Stimulated activated CD4-positive, alpha-beta T cell treated with anti-CD3 and anti-CD28 coated beads, Interleukin-12 subunit alpha, Interleukin-12 subunit beta, amount 100 ng/mL, for 24 hours (primary cell): ENCODE data around the gene PTPRN2.
"Not testable (repeated sequence)": the region's sequence is repeated elsewhere in the genome, so short reads cannot be mapped to it uniquely, and the experiment has no call there.

Experiments used
- DNase-seq, 2 experiments: peaks; one replicate each; pipeline ENCODE4 v3.0.0-alpha.2; 2020; ENCODE audit warnings: low read depth in 2 of 2

PTPRN2 gene

GRCh38 chr7:157930926-157931466 is 656.6 kb downstream of the PTPRN2 start:
- DNase-seq: no peak

DNA sequence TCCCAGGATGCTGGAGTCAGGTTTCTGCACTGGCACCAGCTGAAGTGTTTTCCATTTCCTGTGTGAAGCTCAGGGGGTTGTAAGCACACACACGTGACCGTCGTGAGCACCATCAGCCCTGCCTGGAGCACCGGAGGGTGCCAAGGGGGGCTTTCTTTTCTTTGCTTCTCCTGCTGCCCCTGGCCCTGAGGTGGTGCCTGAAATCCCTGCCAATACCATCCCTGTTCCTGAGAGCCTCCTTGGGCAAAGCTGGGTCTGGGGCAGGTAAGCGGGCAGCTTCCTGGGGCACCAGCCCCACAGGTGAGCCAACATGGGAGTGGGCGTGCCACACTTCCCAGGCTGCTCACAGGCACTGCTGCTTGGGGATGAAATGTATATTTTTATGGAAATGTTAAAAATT is 657.2 kb downstream of the PTPRN2 start:
- DNase-seq: no peak

GRCh38 chr7:157929671-157930070 is 658.0 kb downstream of the PTPRN2 start:
- no peak for DNase-seq

DNA sequence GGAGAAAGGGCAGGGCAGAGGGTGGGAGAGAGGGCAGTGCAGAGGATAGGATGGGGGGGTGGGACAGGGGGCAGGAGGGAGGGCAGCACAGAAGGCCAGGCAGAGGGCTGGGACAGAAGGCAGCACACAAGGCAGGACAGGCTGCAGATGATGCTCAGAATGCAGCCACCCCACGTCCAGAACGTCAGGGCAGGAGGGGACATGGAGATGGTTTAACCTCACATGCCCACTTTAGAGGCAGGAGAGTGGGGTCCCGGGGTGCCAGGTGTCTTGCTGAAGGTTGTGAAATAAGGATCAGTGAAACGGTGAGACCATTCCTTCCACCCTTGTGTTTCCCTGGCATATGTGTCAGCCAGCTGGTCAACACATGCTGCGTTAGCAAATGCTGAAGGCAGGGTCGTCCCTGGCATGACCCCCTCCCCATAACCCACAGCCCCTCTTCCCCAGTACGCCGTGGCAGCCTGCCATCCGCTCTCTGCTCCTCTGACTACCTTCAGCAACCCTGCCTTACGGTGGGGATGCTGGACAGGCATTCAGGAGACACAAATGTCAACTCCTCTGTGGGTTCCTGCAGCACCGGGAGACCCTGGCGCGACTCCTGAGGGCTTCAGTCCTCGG is 658.7 kb downstream of the PTPRN2 start:
- no peak for DNase-seq

- no peak for DNase-seq
These were observed 659.3 kb downstream of the PTPRN2 start for GRCh38 chr7:157928171-157928794.

- DNase-seq: no peak
These were observed 660.2 kb downstream of the PTPRN2 start for GRCh38 chr7:157927313-157927925.

DNA sequence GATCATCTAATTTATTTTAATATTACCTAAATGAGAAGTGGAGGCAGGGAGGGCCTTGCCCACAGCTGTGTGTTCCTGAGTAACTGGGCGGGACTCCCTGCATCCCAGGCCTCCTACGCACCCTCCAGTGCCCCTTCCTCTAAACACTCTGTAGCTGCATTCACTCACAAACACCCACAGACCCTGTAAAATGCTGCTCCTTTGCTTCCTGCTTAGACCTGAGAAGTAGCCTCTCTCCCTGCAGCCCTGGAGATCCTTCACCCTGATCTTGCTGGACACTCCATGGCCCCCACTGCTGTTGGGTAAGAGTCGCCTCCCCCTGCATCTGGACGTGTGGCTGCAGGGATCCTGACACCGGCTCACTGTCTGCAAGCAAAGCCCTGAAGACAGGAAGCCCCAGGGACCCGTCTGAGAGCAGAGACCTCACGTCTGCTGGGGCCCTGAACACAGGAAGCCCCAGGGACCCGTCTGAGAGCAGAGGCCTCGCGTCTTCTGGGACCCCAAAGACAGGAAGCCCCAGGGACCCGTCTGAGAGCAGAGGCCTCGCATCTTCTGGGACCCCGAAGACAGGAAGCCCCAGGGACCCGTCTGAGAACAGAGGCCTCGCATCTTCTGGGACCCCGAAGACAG is 661.0 kb downstream of the PTPRN2 start:
- no peak for DNase-seq

GRCh38 chr7:157926107-157926506 is 661.5 kb downstream of the PTPRN2 start:
- DNase-seq: no peak

GRCh38 chr7:157925383-157925875 is 662.2 kb downstream of the PTPRN2 start:
- DNase-seq: no peak

- no peak for DNase-seq
These were observed 663.6 kb downstream of the PTPRN2 start for GRCh38 chr7:157923903-157924630.

DNA sequence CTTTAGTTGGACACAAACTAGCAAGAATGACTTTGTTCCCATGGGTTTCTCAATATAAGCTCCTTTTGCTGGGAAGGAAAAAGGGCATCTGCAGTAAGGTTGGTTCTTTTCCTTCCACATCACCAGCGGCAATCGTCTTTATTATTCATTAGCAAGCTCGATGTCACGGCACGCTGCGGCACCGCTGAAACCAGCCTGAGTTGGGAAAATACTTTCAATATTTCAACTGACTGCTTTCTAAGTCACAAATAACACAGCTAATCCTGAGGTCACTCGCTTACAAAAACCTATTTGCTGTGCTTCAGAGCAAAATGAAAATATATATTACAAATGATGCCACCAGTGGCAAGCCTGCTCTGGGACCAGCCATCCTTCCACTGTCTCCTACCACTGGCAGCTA is 665.0 kb downstream of the PTPRN2 start:
- DNase-seq: no peak

DNA sequence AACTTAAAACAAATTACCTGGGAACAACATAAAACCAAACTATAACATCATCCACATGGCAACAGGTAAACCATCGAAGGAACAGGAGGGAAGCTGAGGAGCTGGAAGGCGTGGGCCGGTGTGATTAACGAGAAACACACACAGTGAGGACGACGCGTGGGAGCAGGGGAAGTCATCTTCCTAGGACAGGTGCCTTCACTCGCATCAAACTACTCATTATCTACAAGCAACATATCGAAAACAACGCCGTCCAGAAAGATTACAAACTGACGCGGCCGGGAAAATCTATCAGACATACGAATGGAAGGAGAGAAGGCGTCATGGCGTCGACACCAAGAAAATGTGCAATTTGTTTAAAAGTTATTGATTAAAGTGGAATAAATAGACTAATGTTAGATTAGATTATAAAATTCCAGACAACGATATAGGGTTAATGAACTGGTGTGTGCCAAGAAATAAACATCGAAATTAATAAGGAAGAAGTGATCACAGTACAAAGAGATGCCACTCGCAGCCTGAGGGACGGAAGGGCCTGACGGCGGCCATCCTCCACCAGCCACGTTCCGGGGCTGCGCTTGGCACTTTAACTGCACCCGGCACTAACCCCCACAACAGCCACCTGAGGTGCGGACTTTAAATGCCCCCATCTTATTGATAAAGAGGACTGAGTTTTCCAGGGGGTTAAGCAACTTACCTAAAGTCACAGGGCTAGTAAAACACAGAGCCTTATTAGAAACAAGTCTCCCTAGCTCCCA is 669.1 kb downstream of the PTPRN2 start:
- no peak for DNase-seq

- DNase-seq: no peak
These were observed 670.5 kb downstream of the PTPRN2 start for GRCh38 chr7:157916946-157917640.

DNA sequence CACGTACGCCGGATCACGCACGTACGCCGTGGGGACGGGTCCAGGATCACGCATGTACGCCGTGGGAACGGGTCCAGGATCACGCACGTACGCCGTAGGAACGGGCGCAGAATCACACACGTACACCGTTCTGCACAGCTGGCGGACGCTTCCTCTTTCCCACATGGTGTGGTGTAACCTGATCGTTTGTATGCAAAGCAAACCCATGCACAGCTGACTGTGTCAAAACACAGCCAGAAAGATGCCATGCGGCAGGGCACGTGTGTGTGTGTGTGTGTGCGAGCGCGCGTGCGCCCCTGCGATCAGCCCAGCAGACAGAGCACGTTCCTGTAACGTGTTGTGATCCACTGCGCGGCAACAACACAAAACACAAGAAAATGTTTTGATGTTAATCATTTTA is 677.2 kb downstream of the PTPRN2 start:
- DNase-seq: no peak

DNA sequence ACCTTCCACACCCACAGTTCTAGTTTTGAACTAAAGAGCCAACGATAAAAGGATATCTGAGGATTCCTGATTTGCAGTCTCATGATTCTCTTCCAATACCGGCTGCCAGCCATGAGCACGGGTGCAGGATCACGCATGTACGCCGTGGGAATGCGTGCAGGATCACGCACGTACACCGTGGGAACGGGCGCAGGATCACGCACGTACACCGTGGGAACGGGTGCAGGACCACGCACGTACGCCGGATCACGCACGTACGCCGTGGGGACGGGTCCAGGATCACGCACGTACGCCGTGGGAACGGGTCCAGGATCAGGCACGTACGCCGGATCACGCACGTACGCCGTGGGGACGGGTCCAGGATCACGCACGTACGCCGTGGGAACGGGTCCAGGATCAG is 677.6 kb downstream of the PTPRN2 start:
- not testable (repeated sequence) for DNase-seq

DNA sequence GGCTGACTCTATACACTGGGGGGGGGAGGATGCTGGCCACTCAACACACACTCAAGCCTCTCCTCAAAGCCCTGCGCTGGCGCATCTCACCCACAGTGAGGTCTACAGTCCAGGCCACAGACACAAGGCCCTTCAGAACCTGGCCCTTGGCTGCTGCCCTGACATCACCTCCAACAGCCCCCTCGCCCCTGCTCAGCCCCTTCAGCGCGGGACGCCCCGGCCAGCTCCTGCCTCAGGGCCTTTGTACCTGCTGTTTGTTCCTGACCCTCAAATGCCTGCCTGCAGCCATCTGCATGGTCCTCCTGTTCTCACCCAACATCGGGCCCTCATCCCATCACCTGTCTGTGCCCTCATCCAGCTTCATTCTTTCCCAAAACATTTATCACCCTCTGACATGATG is 678.3 kb downstream of the PTPRN2 start:
- no peak for DNase-seq

DNA sequence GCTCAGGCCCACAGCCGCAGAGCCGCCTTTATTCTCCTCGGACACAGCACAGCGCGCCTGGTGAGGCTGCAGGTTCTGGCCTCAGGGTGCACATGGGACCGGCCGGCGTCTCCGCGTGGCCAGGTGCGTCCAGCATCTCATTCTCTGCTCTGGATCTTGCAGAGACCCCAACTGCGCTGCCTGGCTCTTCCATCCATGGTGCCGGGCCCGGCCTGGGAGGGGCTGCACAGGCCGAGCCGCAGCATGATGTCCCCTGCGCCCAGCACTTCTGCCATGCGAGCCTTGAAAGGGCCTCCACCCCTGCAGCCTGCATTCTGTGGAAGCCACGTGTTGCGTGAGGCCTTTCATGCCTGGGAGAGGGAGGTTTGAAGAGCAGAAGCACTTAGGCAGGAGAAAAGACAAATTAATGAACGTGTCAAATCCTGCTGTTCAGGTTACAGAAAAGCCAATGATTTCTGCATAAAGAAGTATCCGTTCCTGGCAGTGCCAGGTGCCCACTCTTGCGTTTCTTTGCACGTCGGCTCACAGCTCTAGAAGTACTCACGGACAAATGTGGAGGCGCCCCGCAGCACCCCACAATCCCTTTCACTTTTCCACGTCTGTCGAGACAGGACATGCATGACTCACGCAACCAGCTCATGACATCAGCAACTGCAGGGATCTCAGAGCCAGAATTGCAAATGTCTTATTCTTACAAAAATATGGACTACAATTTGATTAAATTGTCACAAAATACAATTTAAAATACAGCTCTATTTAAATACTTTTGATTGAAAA is 679.4 kb downstream of the PTPRN2 start:
- DNase-seq: no peak

DNA sequence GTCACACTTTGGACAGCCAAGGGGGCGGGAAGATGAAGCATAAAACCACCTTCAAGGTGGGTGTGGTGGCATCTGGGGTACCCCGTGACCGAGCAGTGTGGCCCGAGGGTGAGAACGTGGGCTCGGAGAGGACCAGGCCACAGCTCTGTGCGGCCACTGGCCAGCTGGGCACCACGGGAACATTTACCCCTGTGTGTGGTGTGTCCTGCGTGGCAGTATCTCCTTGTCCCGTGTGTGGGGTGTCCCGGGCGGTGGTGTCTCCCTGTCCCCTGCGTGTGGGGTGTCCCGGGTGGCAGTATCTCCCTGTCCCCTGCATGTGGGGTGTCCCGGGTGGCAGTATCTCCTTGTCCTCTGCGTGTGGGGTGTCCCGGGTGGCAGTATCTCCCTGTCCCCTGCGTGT is 680.5 kb downstream of the PTPRN2 start:
- DNase-seq: no peak

DNA sequence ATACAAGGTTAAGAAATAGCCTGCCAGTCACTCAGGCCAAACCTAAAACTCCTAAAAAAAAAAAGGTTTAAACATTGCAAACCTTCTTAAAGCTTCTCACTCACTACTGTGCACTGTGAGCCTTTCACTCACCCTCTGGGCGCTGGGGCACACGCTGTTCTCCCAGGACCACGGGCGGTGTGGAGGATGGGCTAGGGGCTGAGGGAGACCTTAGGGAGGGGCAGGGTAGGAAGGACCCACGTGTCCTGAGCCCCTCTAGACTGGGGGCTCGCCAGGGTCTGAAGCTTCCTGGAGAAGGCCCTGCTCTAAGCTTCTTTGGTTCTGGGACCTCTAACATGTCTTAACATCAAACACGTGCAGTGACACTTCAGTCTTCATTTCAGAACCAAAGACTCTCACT is 681.0 kb downstream of the PTPRN2 start:
- no peak for DNase-seq
